Ovary (tissue), 3 donors: Measurements from ENCODE around the gene ADGRV1.

Experiments
- CTCF ChIP-seq, 3 donors: fragments of 450-650 bp in 2 of 3; fragments of 200-600 bp in 1 of 3; IDR thresholded peaks; one replicate each; pipeline versions ENCODE4 v1.5.1 to v1.8.0; 2016 to 2022; ENCODE audit warnings: antibody characterized with exemption in 3 of 3, mild to moderate bottlenecking in 1 of 3
- POLR2A ChIP-seq: fragments of 450-650 bp; IDR thresholded peaks from one replicate; pipeline ENCODE4 v1.6.1; 2017; ENCODE audit warnings: antibody characterized with exemption, mild to moderate bottlenecking, moderate library complexity
- donor health status: DM: no; HTN: no; CAD: no.

- TF ChIP-seq CTCF (IDR thresholded peaks at IDR 0.05) = no peak
- no peak for TF ChIP-seq POLR2A
These were observed 564.7 kb downstream of the ADGRV1 start for GRCh38 chr5:91123291-91123690.
